ENCODE results near the gene IQSEC1. TPM values are rescaled to one million over a fixed set of nuclear protein-coding genes. Genes with fewer than 3 reads are reported as not detected.

Gene IQSEC1
- polyA plus RNA-seq, 1 experiment, result 3.6 TPM

DNA sequence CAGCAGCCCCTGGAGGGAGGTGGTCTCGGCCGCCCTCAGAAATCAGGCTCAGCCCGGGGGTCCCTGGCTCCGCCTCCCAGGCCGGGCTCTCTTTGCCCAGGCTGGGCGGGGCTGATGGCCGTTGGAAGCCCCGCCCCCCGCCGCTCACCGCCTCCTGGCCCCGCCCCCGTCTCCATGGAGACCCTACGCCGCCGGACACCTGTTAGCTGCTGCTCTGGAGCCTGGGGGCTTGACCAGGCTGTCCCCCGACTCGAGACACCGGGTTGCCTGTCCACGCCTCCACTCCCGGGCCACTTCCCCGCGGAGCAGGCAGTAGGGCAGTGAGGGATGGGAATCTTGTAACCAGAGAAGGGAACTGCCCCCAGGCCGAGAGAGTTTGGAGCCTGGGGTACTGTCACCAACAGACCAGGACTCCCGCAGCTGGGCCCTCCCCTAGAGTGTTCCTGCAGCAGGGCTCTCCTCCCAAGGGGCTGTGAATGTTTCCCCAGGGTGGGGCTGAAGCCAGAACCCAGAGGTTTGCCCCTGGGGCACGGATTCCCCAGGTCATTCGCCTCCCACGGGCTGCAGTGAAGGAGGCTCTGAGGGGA, 204.1 kb downstream of the IQSEC1 start:
- ChIA-PET CTCF (interaction anchor here (1.8 to 2.8 kb wide), 3 partner anchors 15 to 27 kb away, joined by 14 to 24 read pairs (median 15); partner anchors contain the start of gene RPL32), POLR2A (no interaction called here)
- Histone ChIP-seq H3K4me3 (ENCODE audit: low read depth, low read length) (0 out of 2 replicates have a peak overlapping the region, but pooled peaks have one; percentile 13), H3K27ac (ENCODE audit: low read depth, low read length) (no peak overlapping the region), H3K27me3 (ENCODE audit: control insufficient read depth, insufficient read depth, low read length) (peaks cover 38% of the 10 kb centered on the region), H3K9me3 (ENCODE audit: control insufficient read depth, insufficient read depth, low read length) (peaks cover 11% of the 10 kb centered on the region)
- no peak for DNase-seq (ENCODE audit: low read depth, low spot score)
- TF ChIP-seq, protein P1, sequence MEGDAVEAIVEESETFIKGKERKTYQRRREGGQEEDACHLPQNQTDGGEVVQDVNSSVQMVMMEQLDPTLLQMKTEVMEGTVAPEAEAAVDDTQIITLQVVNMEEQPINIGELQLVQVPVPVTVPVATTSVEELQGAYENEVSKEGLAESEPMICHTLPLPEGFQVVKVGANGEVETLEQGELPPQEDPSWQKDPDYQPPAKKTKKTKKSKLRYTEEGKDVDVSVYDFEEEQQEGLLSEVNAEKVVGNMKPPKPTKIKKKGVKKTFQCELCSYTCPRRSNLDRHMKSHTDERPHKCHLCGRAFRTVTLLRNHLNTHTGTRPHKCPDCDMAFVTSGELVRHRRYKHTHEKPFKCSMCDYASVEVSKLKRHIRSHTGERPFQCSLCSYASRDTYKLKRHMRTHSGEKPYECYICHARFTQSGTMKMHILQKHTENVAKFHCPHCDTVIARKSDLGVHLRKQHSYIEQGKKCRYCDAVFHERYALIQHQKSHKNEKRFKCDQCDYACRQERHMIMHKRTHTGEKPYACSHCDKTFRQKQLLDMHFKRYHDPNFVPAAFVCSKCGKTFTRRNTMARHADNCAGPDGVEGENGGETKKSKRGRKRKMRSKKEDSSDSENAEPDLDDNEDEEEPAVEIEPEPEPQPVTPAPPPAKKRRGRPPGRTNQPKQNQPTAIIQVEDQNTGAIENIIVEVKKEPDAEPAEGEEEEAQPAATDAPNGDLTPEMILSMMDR (IDR thresholded peaks at IDR 0.05; ENCODE audit: low read depth, low read length), result no peak

DNA sequence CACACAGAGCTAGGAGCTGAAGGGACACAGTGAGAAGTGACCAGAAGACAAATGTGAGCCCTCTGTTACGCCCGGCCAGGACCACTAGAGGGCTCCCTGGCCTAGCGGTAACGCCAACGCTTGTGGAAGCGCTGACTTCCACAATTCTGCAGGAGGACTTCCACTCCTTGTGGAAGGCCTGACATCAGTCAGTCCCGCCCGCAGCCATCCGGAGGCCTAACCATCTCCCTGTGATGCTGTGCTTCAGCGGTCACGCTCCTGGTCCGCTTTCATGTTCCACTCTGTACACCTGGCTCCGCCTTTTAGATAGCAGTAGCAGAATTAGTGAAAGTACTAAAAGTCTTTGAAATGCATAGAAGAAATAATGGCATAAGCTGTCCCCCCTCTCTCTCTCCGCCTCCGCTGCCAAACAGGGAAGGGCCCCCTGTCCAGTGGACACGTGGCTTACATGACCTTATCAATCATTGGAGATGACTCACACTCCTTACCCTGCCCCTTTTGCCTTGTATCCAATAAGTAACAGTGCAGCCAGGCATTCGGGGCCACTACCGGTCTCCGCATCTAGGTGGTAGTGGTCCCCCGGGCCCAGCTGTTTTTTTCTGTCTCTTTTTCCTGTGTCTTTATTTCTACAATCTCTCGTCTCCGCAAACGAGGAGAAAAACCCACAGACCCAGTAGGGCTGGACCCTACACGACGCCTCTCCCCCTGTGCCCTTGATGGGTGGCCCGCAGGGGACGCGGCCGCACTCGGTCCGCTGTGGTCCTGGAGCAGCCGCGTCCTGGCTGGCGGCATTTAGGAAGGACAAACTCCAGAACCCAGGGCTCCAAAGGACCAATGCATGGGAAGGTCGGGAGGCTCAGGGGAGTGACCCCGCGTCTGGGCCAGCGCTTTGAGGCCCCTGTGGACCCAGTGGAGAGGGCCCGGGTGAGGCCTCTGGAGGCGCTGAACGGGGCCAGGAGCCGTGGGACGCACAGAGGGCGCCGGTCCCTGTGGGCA, 204.9 kb downstream of the IQSEC1 start:
- peak; percentile 61 for DNase-seq (ENCODE audit: low read depth, low spot score)
- Histone ChIP-seq H3K27me3 (ENCODE audit: control insufficient read depth, insufficient read depth, low read length) (peaks cover 42% of the 10 kb centered on the region), H3K9me3 (ENCODE audit: control insufficient read depth, insufficient read depth, low read length) (peaks cover 11% of the 10 kb centered on the region), H3K27ac (ENCODE audit: low read depth, low read length) (no peak overlapping the region), H3K4me3 (ENCODE audit: low read depth, low read length) (0 out of 2 replicates have a peak overlapping the region, but pooled peaks have one; percentile 13)
- ChIA-PET CTCF (interaction anchor here (0.6 to 2.8 kb wide), 12 partner anchors 9 to 127 kb away, joined by 3 to 24 read pairs (median 5); partner anchors contain the start of gene RPL32), POLR2A (no interaction called here)
- TF ChIP-seq, protein P1 (IDR thresholded peaks at IDR 0.05; ENCODE audit: low read depth, low read length), result peak; percentile 95

DNA sequence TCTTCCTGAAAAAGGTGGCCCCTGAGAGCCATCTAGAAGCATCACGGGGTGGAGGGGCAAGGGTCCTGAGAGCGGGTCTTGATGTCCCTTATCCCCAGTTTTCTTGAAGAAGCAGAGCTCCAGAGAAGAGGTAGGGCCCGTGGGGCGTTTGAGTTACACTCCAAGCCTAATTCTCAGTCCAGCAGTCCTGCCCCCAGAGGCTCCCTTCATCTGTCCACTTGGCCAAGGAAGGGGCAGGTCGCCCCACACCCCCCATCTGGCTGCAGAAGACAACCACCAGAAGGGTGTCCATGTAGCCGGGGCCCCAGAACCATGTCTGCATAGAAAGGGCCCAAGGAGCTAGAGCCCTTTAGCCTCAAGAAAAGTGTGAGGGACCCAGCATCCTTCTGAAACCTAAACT, 206.4 kb downstream of the IQSEC1 start:
- no peak for DNase-seq (ENCODE audit: low read depth, low spot score)
- H3K9me3 ChIP-seq (ENCODE audit: control insufficient read depth, insufficient read depth, low read length), result peaks cover 11% of the 10 kb centered on the region
- TF ChIP-seq, protein P1 (IDR thresholded peaks at IDR 0.05; ENCODE audit: low read depth, low read length), result no peak
- ChIA-PET CTCF (interaction anchor here (2.5 to 2.8 kb wide), 3 partner anchors 25 to 129 kb away, joined by 12 to 24 read pairs (median 14); partner anchors contain the start of gene RPL32), POLR2A (no interaction called here)
- H3K27me3 ChIP-seq (ENCODE audit: control insufficient read depth, insufficient read depth, low read length), result peaks cover 50% of the 10 kb centered on the region
- H3K4me3 ChIP-seq (ENCODE audit: low read depth, low read length), result no peak overlapping the region
- H3K27ac ChIP-seq (ENCODE audit: low read depth, low read length), result no peak overlapping the region

DNA sequence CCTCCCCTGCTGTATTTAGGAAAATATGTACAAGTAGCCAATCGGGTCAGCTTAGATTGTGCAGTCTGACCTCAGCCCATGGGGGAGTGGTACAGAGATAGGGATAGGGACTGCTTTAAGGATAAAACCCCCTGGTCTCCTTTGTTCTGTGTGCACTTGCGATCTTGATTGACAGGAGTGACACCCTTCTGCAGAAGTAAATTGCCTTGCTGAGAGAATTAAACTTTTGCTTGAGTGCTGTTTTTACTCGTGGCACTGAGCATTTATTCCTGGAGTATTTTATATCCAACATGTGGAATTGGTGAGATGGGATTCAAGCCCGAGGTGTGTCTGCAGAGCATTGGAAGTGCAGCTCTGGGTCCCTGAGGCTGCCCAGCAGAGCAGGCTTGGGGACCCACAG, 208.0 kb downstream of the IQSEC1 start:
- no peak overlapping the region for H3K4me3 ChIP-seq (ENCODE audit: low read depth, low read length)
- ChIA-PET CTCF (interaction anchor here (0.9 to 1.2 kb wide), 2 partner anchors 9 to 28 kb away, joined by 3 to 11 read pairs; no protein-coding TSS in a partner anchor), POLR2A (no interaction called here)
- peaks cover 11% of the 10 kb centered on the region for H3K9me3 ChIP-seq (ENCODE audit: control insufficient read depth, insufficient read depth, low read length)
- TF ChIP-seq, protein P1 (IDR thresholded peaks at IDR 0.05; ENCODE audit: low read depth, low read length), result no peak
- no peak for DNase-seq (ENCODE audit: low read depth, low spot score)
- peaks cover 52% of the 10 kb centered on the region for H3K27me3 ChIP-seq (ENCODE audit: control insufficient read depth, insufficient read depth, low read length)
- no peak overlapping the region for H3K27ac ChIP-seq (ENCODE audit: low read depth, low read length)

Data from AG04450 (cell line).